OCI-LY7 (cell line): ENCODE results near the gene APOBEC3C. TPM values are rescaled to one million over a fixed set of nuclear protein-coding genes. Genes with fewer than 3 reads are reported as not detected.
"Not testable (repeated sequence)": the region's sequence is repeated elsewhere in the genome, so short reads cannot be mapped to it uniquely, and the experiment has no call there.

Source experiments
- BruUV-seq: library from RNA; stranded (reverse); fragments of 400-500 nt; replicated peaks from 2 replicates; lab custom pipeline; 2021; lab: Mats Ljungman, UMichigan
- CTCF ChIA-PET: fragments of 300-600 bp; sonication (Branson Sonifier 250); formaldehyde crosslinking; loops from one replicate; lab custom pipeline; 2022; ENCODE audit warnings: antibody characterized with exemption; ENCODE audit not compliant: unreplicated experiment; lab: Charles Lee
- POLR2A ChIA-PET: fragments of 300-600 bp; sonication (Branson Sonifier 250); formaldehyde crosslinking; loops from one replicate; lab custom pipeline; 2022; ENCODE audit warnings: antibody characterized with exemption; lab: Charles Lee
- DNase-seq: peaks from one replicate; pipeline ENCODE4 v3.0.0-alpha.2; 2015; ENCODE audit warnings: low spot score
- H2AFZ ChIP-seq: fragments of 200-600 bp; sonication (generic), shearing (Covaris generic); 2 replicates; pipeline ENCODE4 v1.6.1; 2014; ENCODE audit warnings: mild to moderate bottlenecking, antibody characterized with exemption, low read length, moderate library complexity
- H3K27ac ChIP-seq: fragments of 200-600 bp; sonication (generic); 2 replicates; pipeline ENCODE4 v1.5.1; 2014; ENCODE audit warnings: mixed run types, low read depth, mild to moderate bottlenecking, moderate library complexity, low read length, inconsistent platforms; ENCODE audit not compliant: poor library complexity, severe bottlenecking
- H3K36me3 ChIP-seq: fragments of 200-600 bp; sonication (generic); 2 replicates; pipeline ENCODE4 v1.6.1; 2014; ENCODE audit warnings: mild to moderate bottlenecking, antibody characterized with exemption, low read length, moderate library complexity, mixed read lengths; ENCODE audit not compliant: insufficient read depth
- H3K4me1 ChIP-seq: fragments of 200-600 bp; sonication (generic); 2 replicates; pipeline ENCODE4 v1.5.1; 2014; ENCODE audit warnings: mild to moderate bottlenecking, low read length; ENCODE audit not compliant: insufficient read depth, poor library complexity, severe bottlenecking
- H3K4me2 ChIP-seq: fragments of 200-600 bp; sonication (generic); 2 replicates; pipeline ENCODE4 v1.6.1; 2014; ENCODE audit warnings: mild to moderate bottlenecking, low read length
- H3K4me3 ChIP-seq: fragments of 200-600 bp; sonication (generic); 2 replicates; pipeline ENCODE4 v1.5.1; 2014; ENCODE audit warnings: mild to moderate bottlenecking, low read depth, low read length; ENCODE audit not compliant: poor library complexity, severe bottlenecking
- H3K79me2 ChIP-seq: fragments of 200-600 bp; sonication (generic); 2 replicates; pipeline ENCODE4 v1.6.1; 2016; ENCODE audit warnings: low read depth, mild to moderate bottlenecking, low read length, moderate library complexity, mixed read lengths; ENCODE audit not compliant: insufficient read depth
- H3K9me2 ChIP-seq: fragments of 200-600 bp; sonication (generic); 2 replicates; pipeline ENCODE4 v1.6.1; 2016; ENCODE audit warnings: mild to moderate bottlenecking, low read length, mixed read lengths; ENCODE audit not compliant: insufficient read depth
- H3K9me3 ChIP-seq: fragments of 200-600 bp; sonication (generic); 2 replicates; pipeline ENCODE4 v1.6.1; 2014; ENCODE audit warnings: mild to moderate bottlenecking, mixed run types, low read length, mixed read lengths
- H4K20me1 ChIP-seq: fragments of 200-600 bp; sonication (generic); 2 replicates; pipeline ENCODE4 v1.6.1; 2014; ENCODE audit warnings: mild to moderate bottlenecking, antibody characterized with exemption, low read length, moderate library complexity, mixed read lengths; ENCODE audit not compliant: insufficient read depth
- EZH2phosphoT487 ChIP-seq: fragments of 200-600 bp; sonication (generic); IDR thresholded peaks from 2 replicates; pipeline ENCODE4 v1.6.1; 2018; ENCODE audit warnings: low read depth, borderline replicate concordance, mild to moderate bottlenecking, mixed run types, antibody characterized with exemption, low read length, moderate library complexity, mixed read lengths
- intact Hi-C: fragments of 100-400 bp; cut with micrococcal nuclease; formaldehyde crosslinking; loops from one replicate; pipeline ENCODE4 v1.10.0; 2022; ENCODE audit not compliant: unreplicated experiment
- total RNA-seq, 2 experiments: library from RNA; depleted of rRNA in 1 of 2; stranded (reverse); fragments of >200 nt in 1 of 2; shearing (Covaris generic) in 1 of 2; gene quantifications; 2 replicates each; pipeline ENCODE4 v1.2.3, GENCODE V29; 2014 to 2022
- TF ChIP-seq, protein P1 (sequence below): fragments of 200-600 bp; sonication (generic); conservative IDR thresholded peaks from 2 replicates; pipeline ENCODE4 v1.5.1; 2014; ENCODE audit warnings: mild to moderate bottlenecking, antibody characterized with exemption, low read length, moderate library complexity, mixed read lengths

APOBEC3C gene
- total RNA-seq, 2 experiments from 2014 or later: 4.3 to 74.0 TPM

DNA sequence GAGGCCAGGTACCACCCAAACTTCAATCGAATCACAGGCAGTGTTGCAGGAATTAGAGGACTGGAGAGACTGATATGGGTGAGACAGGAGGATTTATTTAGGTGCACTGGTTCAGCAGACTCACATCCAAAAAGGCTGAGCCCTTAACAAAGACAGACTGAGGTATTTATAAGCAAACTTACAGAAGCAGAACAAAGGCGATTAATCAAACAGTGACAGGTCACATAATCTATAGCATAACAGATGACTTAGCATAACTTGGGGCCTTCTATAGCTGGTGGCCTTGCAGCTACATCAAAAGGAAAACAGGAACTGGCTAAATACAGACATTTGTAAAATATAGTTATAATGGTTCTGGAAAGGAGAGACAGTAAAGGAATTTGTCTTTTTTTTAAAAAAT lies 29.8 kb upstream of the APOBEC3C start:
- no peak for TF ChIP-seq EZH2phosphoT487
- TF ChIP-seq, protein P1, sequence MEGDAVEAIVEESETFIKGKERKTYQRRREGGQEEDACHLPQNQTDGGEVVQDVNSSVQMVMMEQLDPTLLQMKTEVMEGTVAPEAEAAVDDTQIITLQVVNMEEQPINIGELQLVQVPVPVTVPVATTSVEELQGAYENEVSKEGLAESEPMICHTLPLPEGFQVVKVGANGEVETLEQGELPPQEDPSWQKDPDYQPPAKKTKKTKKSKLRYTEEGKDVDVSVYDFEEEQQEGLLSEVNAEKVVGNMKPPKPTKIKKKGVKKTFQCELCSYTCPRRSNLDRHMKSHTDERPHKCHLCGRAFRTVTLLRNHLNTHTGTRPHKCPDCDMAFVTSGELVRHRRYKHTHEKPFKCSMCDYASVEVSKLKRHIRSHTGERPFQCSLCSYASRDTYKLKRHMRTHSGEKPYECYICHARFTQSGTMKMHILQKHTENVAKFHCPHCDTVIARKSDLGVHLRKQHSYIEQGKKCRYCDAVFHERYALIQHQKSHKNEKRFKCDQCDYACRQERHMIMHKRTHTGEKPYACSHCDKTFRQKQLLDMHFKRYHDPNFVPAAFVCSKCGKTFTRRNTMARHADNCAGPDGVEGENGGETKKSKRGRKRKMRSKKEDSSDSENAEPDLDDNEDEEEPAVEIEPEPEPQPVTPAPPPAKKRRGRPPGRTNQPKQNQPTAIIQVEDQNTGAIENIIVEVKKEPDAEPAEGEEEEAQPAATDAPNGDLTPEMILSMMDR: no peak

DNA sequence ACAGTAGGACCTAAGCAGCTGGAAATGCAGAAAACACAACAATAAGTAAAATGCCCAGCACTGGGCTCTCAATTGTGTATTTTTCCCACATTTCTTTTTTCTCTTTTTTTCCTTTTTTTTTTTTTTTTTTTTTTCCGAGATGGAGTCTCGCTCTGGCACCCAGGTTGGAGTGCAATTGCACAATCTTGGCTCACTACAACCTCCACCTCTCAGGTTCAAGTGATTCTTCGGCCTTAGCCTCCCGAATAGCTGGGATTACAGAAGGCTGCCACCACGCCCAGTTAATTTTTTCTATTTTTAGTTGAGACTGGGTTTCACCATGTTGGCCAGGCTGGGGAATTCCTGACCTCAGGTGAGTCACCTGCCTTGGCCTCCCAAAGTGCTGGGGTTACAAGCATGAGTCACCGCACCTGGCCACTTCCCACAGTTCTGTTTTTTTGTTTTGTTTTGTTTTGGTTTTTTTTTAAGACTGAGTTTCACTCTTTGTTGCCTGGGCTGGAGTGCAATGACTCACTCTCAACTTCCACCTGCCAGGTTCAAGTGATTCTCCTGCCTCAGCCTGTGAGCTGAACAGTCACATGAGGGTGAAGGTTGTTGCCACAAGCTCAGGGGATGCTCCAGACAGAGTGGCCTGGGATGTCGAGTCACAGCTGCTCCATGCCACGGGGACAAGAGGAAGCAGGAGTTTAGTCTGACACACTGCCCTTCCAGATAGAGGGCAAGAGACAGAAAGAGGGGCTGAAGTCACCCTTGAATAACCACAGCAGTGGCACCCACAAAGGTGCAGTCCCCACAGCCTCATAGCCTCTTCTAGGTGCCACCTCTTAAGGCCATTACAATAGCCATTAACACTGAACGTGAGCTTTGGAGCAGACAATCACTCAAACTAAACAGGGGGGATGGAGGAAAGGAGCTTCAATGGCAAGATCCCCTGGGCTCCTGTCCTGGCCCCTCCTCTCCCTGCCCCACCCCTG lies 29.0 kb upstream of the APOBEC3C start:
- POLR2A ChIA-PET: interaction anchor here (0.7 to 1.1 kb wide), 2 partner anchors 14 to 494 kb away, joined by 3 to 4 read pairs; no protein-coding TSS in a partner anchor
- BruUV-seq, H3K79me2 ChIP-seq, H4K20me1 ChIP-seq, H2AFZ ChIP-seq, H3K9me2 ChIP-seq, CTCF ChIA-PET, H3K36me3 ChIP-seq: not testable (repeated sequence)
- H3K4me1 ChIP-seq: peaks cover 37% of the 10 kb centered on the region
- H3K4me3 ChIP-seq: peak overlapping the region; percentile 28
- intact Hi-C loops: loop anchor here (1.0 kb wide), 1 partner anchor 18 kb away; no protein-coding TSS in a partner anchor
- peak; percentile 62 for DNase-seq
- peak overlapping the region; percentile 43 for H3K4me2 ChIP-seq
- H3K27ac ChIP-seq: peak overlapping the region; percentile 45
- peaks cover 16% of the 10 kb centered on the region; the same call in 1 of the 2 replicates for H3K9me3 ChIP-seq

More for the DNA sequence above, 29.8 kb upstream of the APOBEC3C start:
- Histone ChIP-seq H3K27ac (peak overlapping the region; percentile 45), H2AFZ (no peak overlapping the region), H3K36me3 (no peaks in the 10 kb centered on the region; the same call in 1 of the 2 replicates), H3K79me2 (no peaks in the 10 kb centered on the region), H3K4me3 (no peak overlapping the region), H3K4me1 (peaks cover 33% of the 10 kb centered on the region), H4K20me1 (no peaks in the 10 kb centered on the region), H3K9me3 (peaks cover 16% of the 10 kb centered on the region; the same call in 1 of the 2 replicates), H3K4me2 (no peak overlapping the region), H3K9me2 (no peaks in the 10 kb centered on the region)
- intact Hi-C loops: no loop called here
- ChIA-PET CTCF (no interaction called here), POLR2A (interaction anchor here (0.7 to 1.1 kb wide), 3 partner anchors 13 to 494 kb away, joined by 3 to 4 read pairs (median 3); no protein-coding TSS in a partner anchor)
- DNase-seq: peak; percentile 50
- TSS peak; percentile 64 for BruUV-seq

DNA sequence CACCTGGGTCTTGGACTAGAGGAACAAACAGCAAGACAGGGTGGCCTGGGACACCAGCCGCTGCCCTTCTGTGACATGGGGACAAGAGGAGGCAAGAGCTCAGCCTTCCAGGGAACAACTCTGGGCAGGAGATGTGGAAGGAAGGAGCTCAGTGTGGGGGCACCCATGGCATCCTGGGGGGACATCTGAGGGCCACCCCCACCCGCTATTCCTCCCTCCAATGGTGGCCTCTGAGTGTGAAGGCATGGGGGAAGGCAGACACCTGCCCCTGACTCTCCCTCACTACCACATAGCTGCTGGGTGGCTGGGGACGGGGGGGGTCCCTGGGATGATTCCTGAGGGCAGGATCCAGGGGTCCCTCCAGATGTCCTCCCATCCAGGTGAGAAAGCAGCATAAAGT lies 27.4 kb upstream of the APOBEC3C start:
- DNase-seq: no peak
- ChIA-PET CTCF (no interaction called here), POLR2A (no interaction called here)
- intact Hi-C loops: no loop called here
- Histone ChIP-seq H3K4me3 (no peak overlapping the region), H3K9me2 (no peaks in the 10 kb centered on the region), H3K4me2 (no peak overlapping the region), H3K27ac (no peak overlapping the region), H3K9me3 (peaks cover 16% of the 10 kb centered on the region; the same call in 1 of the 2 replicates), H4K20me1 (no peaks in the 10 kb centered on the region), H3K4me1 (peaks cover 33% of the 10 kb centered on the region), H2AFZ (no peak overlapping the region), H3K79me2 (no peaks in the 10 kb centered on the region), H3K36me3 (no peaks in the 10 kb centered on the region; the same call in 1 of the 2 replicates)
- no TSS peak for BruUV-seq
- TF ChIP-seq EZH2phosphoT487: no peak
- TF ChIP-seq, protein P1: no peak
